SW 1271 (cell line): ENCODE data around the gene CRIP3.

Experiments used
- DNase-seq, 2 experiments: peaks; one replicate each; lab custom pipeline; 2025; lab: John Stamatoyannopoulos, UW

CRIP3 gene

DNA sequence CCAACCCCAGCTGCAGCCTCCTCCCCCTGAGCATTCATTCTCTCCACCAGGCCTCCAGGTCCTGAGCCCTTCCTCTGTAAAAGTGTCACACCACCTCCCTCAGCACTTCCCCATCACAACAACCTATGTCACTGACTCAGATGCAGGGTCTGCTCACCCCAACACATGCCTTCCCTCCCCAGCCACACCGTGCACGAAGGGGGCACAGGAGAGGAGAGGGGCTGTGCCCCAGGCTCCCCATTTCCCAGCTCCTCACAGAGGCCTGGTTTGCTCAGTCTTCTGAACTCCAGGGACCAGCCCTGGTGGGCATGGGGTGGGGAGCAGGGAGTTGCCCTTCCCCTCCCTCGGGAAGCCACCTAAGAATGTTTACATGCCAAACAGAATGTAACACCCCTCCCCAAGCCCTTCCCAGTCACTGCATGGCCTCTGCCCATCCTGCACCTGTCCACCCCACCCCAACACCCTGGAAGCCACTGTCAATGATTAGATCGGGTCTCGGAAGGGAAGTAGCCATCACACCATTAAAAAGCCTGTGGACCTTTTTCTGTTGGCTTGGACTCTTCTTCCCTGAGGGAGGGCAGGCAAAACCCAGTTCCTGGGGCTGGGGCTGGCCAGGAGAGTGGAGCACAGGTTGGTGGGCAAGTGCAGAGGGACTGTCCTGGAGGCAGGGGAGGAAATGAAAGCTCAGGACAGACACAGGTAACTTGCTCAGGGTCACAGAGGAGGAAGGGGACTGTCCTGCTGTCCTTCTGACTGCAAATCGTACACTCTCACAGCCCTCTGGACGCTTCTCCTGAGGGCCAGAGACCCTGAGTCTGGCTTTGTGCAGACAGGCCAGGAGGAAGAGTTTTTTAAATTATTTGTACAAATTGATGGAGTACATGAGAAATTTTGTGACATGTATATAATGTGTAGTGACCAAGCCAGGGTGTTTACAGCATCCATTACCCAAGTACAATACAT lies 20.6 kb downstream of the CRIP3 start:
- DNase-seq = no peak

DNA sequence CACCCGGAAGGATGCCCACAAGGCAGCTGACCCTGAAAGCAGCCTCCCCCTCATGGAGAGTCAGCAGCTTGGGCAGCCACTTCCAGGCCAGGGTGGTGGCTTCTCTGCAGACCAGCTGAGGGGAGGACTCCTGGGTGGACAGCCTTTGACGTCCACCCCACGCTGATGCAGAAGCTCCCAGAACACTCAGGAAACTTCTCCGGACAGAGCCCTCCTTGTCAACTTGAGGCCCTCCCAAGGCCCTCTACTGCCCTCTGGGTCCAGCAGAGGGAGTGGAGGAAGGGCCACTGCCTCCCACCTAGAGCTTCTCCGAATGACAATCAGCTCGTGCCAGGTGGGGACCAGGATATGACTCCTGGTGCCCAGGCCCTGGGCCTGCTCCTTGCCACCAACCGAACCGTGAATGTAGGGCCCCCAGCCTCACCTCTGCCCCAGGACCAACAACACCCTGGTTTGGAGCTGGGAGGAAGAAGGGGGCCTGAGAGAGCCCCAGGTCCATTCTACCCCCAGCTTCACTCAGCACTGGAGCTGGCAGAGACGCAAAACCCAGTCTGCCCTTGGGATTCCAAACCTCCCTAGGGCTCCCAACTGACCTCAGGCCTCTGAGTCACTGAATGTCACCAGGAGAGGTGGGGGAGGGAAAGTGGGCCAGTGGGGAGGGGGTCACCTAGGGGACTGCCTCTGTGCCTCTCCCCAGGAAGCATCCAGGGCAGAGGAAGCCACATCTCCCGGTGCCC lies 21.5 kb downstream of the CRIP3 start:
- no peak for DNase-seq

DNA sequence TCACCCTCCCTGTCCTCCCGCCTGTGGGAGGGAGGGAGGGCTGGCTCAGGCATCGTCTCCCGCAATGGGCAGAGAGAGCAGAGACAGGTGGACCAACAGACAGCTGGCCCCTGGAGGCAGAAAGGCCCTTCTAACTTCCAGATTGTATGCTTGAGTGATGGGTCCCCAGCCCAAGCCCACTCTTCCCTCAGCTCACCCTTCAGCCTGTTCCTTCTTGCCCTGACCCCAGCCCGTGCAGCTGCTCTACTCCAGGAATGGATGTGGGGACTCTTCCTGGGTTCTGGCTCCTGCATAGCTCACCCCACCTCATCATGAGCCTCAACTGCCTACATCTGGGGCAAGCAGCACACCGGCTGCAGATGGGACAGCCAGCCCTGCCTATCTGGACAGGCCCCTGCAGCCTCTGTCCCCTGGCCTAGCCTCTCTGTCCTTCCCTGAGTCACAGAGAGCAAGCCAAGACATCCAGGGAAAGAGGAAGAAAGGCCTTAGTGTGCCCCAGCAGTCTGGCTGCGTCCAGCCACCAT lies 22.1 kb downstream of the CRIP3 start:
- no peak for DNase-seq

DNA sequence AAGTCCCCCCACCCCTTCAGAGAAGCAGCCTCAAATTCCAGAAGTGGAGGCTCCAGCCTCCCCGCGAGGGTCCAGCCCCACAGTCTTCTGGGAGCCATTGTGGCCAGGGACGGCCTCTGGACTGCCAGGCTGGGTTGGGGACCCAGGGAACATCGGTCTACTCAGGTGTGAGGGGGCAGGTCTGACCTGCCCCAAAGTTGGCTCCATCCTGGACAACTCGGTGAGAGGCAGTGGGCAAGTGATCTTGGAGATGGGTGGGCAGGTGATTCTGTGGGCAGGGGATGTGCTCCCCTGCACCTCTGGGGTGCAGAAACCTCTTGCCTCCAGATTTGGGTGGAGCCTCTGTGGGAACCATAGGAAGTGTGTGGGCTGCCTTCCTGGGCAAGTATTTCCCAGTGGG lies 22.8 kb downstream of the CRIP3 start:
- no peak for DNase-seq

DNA sequence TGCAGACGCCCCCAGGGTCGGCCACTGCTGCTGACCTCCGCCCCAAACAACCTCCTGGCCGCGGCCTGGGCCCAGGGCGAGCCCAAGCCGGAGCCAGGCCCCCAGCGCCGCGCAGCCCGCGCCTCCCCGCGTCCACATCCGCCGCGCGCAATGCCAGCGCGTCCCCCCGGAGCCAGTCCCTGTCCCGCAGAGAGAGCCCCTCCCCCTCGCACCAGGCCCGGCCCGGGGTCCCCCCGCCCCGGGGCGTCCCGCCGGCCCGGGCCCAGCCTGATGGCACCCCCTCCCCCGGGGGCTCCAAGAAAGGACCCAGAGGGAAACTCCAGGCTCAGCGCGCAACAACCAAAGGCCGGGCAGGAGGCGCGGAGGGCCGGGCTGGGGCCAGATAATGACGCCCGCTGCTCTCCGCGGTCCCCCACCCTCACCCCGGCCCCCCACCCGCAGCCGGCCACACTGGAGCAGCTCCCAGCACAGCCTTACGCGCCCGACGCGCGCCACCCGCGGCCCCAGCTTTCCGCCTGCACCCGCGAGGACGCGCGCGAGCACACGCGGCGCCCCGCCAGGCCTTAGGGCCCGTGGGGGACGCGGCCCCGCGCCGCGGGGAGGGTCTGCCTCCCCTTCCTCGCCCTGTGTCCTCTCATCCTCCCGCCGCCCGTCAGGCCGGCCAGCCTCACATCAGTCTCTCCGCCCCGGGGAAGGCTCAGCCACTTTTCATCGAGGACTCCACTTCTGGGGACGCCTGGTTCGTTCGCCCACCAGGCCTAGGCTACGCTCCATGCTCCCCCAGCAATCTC lies 23.4 kb downstream of the CRIP3 start:
- DNase-seq = no peak

DNA sequence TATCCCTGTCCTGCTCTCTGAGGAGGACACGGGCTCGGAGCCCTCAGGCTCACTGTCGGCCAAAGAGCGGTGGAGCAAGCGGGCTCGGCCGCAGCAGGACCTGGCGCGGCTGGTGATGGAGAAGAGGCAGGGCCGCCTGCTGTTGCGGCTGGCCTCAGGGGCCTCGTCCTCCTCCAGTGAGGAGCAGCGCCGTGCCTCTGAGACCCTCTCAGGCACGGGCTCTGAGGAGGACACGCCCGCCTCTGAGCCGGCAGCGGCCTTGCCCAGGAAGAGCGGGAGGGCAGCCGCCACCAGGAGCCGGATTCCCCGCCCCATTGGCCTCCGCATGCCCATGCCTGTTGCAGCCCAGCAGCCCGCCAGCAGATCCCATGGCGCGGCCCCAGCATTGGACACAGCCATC lies 24.7 kb downstream of the CRIP3 start:
- DNase-seq = no peak

DNA sequence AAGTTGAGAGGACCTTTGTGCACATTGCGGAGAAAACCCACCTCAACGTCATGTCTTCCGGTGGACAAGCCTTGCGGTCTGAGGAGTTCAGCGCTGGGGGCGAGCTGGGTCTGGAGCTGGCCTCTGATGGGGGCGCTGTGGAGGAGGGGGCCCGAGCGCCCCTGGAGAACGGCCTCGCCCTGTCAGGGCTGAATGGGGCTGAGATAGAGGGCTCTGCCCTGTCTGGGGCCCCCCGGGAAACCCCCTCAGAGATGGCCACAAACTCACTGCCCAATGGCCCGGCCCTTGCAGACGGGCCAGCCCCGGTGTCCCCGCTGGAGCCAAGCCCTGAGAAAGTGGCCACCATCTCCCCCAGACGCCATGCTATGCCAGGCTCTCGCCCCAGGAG lies 25.1 kb downstream of the CRIP3 start:
- no peak for DNase-seq

DNA sequence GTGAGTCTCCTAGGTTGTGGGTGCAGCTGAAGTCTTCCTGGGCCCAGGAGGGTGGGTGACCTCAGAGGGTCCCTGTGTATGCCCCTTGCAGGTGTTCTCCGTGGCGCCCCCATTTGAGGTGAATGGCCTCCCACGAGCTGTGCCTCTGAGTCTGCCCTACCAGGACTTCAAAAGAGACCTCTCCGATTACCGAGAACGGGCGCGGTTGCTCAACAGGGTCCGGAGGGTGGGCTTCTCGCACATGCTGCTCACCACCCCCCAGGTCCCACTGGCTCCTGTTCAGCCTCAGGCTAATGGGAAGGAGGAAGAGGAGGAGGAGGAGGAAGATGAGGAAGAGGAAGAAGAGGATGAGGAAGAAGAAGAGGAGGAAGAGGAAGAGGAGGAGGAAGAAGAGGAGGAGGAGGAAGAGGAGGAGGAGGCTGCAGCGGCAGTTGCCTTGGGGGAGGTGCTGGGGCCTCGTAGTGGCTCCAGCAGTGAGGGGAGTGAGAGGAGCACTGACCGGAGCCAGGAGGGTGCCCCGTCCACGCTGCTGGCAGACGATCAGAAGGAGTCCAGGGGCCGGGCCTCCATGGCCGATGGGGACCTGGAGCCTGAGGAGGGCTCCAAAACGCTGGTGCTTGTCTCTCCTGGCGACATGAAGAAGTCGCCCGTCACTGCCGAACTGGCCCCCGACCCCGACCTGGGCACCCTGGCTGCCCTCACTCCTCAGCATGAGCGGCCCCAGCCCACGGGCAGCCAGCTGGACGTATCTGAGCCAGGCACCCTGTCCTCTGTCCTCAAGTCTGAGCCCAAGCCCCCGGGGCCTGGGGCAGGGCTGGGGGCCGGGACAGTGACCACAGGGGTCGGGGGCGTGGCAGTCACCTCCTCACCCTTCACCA lies 25.8 kb downstream of the CRIP3 start:
- no peak for DNase-seq

DNA sequence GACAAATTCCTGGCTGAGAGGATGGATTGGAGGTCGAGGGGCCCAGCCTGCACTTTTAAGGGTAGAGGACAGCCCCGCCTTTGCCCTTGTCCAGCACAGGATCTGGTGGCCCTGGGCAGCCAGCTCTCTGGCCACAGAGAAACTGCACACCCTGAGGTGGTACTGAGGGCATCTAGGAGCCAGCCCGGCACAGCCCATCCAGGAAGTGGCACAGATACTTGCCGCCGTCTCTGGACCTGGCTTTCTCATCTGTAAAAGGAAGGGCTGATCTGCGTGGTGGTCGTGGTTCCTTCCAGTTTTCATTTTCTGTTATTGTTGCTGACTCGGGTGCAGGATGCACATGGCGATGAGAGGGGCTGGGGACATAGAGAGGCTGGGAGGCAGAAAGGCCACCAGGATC lies 26.6 kb downstream of the CRIP3 start:
- no peak for DNase-seq

DNA sequence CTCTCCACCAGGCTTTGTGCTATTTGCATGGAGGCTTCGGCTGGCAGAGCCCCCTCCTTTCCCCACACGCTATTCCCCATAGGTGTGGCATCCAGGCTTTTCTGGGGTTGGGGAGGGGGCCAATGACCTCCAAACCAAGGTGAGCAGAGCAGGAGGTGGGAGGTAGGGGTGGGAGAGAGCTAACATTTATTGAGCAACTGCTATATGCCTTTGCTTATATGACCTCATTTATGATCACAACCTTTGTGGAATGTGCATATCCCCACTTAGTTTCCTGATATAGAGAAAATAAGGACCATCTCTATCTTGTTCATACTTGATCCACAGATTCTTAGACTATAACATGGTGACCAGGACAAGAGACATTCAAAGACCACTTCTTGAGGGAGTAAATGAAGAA lies 28.4 kb downstream of the CRIP3 start:
- DNase-seq = no peak

DNA sequence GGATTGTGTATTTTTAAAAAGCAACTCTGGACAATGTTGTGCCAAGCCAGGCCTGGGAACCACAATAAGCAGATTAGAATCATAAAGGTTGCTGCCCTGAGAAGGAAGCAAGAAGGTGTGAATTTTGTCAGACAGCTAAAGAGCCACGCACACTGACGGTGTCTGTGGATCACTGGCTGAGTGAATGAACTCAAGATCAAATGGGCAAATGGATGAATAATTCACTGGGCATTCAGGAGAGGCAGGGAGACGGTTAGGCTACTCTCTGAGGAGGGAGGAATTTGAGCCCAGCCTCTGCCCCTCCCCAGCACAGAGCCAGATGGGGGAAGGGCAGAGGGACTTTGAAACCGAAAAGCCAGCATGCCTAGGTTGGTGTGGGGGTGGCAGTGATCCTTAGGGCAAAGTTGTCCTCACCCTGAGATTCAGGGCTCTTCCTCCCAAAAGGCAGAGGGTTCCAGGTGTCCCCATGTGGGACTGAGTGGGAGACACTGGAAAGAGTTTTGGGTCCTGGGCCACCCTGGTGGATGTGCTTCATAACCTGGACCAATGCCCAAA lies 30.0 kb downstream of the CRIP3 start:
- no peak for DNase-seq

DNA sequence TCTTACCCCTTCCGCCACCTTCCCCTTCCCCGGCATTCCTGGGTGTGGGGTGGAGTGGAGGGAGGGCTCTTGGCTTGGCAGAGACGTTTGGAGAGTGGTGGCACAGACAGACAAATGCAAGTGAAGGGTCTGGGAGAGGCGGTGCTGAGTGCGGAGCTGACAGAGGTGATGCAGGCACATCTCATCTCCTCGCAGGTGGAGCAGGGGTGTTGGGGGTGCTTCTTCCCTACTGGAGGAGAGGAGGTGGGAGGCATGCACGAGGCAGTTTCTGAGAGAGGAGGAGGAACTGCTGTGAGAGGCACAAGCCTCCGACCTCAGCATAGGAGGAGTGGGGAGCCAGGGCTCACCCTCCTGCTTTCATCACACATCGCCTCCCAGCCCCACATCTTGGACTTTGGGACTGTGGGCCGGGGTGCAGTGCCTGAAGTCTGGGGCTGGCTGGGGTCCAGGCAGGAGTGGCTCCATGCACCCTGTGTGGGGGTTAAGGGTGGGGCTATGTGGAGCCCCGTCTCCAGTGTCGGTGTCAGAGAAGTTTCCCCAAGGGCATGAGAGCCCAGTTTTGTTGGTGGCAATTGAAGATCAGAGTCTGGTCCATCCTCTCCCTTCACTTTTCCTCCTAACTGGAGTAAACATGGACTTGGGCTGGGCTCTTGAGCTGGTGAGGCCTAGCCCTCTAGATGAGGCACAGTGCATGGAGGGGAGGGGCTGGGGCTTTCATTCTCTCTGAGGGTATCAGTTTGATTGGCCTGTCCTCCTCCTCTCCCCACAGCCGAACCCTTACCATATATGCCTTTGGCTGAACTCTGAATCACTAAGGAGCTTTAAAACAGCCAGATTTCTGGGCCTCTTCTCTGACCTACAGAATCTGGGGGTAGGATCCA lies 30.7 kb downstream of the CRIP3 start:
- no peak for DNase-seq

DNA sequence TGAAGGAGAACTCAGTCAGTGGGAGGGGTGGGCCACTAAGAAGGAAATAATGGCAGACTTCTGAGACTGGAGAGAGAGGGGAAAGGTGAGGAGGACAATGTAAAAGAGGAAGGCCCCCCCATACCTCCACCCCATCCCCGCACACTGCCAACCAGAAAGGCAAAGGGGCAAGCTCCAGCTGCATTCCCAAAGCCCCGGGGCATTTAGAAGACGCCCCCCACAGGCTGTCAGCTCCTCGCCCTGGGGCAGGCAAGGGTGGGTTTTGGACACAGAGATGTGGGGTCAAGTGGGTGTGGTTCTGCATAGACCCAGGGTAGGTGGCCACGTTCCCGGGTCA lies 31.4 kb downstream of the CRIP3 start:
- no peak for DNase-seq

DNA sequence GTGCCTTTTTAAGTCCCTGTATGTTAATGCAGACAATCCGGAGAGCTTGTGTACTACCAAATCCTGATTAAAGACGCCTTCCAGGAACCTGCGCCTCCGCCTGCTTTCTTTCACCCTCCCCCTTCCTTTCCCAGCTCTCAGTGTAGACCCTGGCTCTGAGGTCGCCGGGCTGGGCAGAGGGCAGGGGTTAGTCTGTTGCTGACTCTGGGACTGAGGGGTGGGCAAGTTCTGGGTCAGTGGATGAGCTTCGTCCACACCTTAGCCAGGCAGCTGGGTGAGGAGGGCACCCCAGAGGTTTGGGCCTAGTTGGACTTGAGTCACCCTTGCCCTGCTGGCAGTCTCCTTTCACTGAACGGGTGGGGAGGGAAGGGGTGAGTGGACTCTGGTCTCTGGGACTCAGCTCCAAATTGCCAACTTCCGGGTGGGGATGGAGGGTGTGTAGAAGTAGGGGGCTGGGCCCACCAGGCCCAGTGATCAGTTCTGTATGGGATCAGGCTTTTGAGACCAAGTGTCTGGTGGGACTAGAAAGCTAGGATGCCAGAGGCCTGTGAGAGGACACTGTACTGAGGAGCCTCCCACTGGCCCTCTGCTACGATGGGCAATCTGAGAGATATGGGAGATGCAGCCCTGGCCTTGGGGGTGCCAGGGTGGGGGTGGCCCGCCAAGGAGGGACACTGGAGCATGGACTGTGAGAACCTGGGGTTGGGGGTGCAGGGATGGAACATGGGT lies 31.9 kb downstream of the CRIP3 start:
- DNase-seq = no peak

DNA sequence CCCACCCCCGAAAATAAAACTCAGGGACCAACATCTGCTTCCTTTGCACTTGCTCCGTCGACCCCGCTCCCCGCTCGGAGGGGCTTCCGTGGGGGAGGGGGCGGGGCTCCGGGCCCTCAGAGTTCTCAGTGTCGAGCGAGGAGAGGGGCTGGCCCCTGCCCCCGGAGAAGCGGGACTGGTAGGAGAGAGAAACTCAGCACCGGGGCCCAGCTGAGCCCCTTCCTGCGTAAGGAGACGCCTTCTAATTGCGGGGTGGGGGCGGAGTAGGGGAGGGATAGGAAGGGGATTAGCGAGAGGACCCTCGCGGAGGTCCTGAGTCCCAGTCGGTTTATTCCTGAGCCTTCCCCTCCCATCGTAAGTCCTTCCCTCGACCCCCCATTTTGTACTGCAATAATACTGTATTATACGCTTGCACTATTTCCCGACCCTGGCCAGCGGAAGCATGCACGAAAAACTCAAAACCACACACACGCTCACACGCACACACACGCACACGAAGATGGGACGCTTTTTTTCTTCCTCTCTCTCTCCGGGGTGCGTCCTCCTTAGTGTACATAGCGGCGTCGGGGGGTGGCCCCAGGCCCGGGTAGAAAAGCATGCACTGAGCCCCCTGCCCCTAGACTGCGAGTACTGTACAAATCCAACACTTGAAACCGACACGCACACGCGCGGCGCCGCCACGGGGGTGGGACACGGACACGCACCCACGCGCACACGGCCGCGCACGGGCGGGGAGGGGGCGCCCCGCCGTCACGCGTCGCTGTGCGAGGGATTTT lies 32.6 kb downstream of the CRIP3 start:
- DNase-seq = no peak

DNA sequence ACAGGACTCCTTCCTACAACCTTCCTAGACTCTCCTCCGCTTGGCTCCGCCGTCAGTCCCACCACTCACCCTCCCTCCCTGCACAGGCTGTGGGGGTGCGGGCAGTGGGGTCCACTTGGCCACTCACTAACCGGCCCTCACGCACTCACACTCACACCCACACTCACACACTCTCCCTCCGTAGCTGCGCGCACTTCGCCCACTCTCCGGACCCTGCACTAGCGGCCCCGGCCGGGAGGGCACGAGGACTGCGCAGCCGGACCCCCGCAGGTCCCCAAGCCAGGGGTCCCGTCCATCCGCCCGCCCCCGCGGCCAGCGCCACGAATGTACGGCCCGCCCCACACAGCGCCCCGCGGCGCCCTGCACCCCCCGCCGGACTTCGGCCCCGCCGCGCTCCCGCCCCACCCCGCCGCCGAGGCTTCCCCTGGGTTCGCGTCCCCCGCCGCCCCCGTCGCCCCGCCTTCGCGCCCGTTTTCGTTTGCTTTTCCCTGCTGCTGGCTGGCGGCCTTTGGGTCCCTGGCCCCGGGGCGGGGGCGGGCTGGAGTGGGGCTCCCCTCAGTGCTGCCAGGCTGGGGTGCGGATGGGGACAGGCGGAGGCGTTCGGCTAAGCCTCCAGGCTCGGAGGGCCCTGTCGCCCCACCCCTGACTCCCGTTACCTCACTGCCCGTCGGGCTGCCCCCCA lies 33.6 kb downstream of the CRIP3 start:
- DNase-seq = no peak

DNA sequence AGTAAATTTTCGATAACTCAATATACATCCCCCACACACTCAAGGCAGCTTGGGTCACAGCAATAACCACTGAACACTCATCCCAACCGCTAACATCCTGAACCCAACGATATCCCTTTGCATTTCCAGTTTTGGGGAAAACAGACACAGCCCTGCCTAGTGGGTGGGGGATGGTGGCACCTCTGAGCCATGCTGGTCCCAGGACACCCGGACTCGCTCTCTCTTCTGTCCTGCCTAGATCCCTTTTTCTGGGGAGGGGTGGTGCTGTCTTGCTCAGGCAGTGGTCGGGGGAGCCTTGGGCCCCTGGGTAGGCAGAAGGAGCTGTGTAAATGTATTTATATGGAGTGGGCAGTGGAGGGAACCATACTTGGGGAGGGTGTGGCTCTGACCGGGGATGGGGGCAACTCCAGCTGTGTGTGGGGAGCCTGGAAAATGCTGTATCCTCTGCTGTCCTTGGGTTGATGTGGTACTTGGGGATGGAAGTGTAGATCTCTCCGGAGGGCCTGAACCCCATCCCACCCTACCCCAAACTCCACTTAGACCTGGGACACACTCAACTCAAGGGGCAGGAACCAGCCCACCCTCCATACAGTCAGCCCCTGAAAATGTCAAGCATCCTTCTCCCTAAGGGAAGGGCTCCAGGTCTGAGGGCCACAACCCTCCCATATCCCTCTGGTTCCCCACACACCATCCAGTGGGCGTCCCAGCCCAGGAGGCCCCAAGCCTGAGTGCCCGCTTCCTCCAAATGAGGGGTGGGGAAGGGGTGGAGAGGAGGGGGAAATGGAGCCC lies 34.3 kb downstream of the CRIP3 start:
- DNase-seq = no peak
